Chondrocyte (in vitro differentiated cells): ENCODE measurements around the gene GDPD1. TPM values are rescaled to one million over a fixed set of nuclear protein-coding genes. Genes with fewer than 3 reads are reported as not detected.
A peak's percentile ranks its signal among the peaks of the same experiment; 100 is the strongest.
"Not testable (repeated sequence)": the region's sequence is repeated elsewhere in the genome, so short reads cannot be mapped to it uniquely, and the experiment has no call there.

ENCODE experiments used
- DNase-seq: peaks from one replicate; pipeline ENCODE4 v3.0.0; 2021; ENCODE audit warnings: mixed read lengths, low spot score
- H3K27ac Mint-ChIP-seq: one replicate; pipeline ENCODE4 v1.8.0; 2021; ENCODE audit warnings: mild to moderate bottlenecking, moderate library complexity, mixed read lengths; ENCODE audit not compliant: unreplicated experiment
- H3K27me3 Mint-ChIP-seq: 2 replicates; pipeline ENCODE4 v1.8.0; 2021; ENCODE audit warnings: low read depth, mixed read lengths
- H3K36me3 Mint-ChIP-seq: 2 replicates; pipeline ENCODE4 v1.8.0; 2021; ENCODE audit warnings: low read depth, mixed read lengths
- H3K4me1 Mint-ChIP-seq: 2 replicates; pipeline ENCODE4 v1.8.0; 2021; ENCODE audit warnings: low read depth, mild to moderate bottlenecking, mixed read lengths
- H3K4me3 Mint-ChIP-seq: one replicate; pipeline ENCODE4 v1.8.0; 2021; ENCODE audit warnings: mild to moderate bottlenecking, moderate library complexity, mixed read lengths; ENCODE audit not compliant: unreplicated experiment
- H3K9me3 Mint-ChIP-seq: 2 replicates; pipeline ENCODE4 v1.8.0; 2021; ENCODE audit warnings: low read depth, mixed read lengths
- long read RNA-seq: library from polyadenylated mRNA; stranded (forward); transcript quantifications from one replicate; pipeline ENCODE4 v2.0.0, GENCODE V29; 2021
- total RNA-seq: library from RNA; stranded (reverse); gene quantifications from 3 replicates; pipeline ENCODE4 v1.2.1, GENCODE V29; 2021
- TF ChIP-seq, protein P1 (sequence below): fragments of 200-600 bp; sonication (generic); IDR thresholded peaks from 2 replicates; pipeline ENCODE4 v1.5.0; 2021; ENCODE audit warnings: antibody characterized with exemption, mild to moderate bottlenecking, moderate library complexity

The GDPD1 gene
- 1.5 to 3.6 TPM (median 1.9 TPM) in 3 replicates for total RNA-seq
- long read RNA-seq: 0 reads

DNA sequence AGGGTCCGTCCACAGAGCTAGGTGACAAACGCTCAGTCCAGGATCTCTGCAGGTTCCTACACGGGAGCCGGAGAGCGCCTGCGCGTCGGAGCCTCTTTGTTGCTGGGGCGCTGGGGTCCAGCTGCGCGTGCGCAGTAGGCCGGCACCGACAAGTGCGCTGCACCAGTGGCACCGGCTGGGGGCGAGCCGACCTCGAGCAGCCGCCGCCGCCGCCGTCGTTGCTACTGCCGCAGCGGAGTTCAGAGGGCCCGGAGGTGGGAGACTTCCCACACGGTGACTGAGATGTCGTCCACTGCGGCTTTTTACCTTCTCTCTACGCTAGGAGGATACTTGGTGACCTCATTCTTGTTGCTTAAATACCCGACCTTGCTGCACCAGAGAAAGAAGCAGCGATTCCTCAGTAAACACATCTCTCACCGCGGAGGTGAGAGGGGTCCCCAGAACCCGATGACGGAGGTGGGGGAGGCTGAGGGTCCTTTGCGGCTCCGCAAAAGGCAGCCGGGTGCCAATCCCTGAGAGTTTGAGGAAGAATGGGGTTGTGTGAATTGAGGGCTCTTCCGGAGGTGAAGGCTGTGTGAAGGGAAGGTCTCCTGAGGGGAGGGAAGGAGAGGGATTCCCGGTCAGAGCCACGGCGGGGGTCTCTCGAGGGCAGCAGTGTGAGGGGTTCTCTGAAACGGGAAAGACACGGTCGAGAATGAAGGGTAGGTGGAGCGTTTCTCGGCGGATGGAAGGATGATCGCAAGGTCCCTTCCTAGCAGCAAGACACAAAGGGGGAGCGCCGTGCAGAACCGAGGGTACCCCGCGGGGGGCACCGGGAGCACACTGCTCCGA is at the start of gene GDPD1:
Gene GDPD1, plus strand, starts transcription at position 184 of the 831 bp plus-strand sequence. Its CDS starts 99 bp downstream, at position 283.
- Mint-ChIP-seq H3K27ac (peak within 1 kb of the TSS; percentile 92), H3K36me3 (no peaks in the 10 kb centered on the region)

DNA sequence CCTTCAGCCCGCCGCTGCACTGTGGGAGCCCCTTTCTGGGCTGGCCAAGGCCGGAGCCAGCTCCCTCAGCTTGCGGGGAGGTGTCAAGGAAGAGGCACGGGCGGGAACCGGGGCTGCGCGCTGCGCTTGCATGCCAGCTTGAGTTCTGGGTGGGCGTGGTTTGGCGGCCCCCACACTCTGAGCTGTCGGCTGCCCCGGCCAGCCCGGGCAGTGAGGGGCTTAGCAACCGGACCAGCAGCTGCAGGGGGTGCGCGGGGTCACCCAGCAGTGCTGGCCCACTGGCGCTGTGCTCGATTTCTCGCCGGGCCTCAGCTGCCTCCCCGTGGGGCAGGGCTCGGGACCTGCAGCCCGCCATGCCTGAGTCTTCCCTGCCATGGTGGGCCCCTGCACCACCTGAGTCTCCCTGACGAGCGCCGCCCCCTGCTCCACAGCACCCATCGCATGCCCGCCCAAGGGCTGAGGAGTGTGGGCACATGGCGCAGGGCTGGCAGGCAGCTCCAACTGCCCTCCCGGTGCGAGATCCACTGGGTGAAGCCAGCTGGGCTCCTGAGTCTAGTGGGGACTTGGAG is 47.8 kb upstream of the GDPD1 start:
- Mint-ChIP-seq H3K36me3 (peaks cover 4% of the 10 kb centered on the region), H3K4me1 (no peaks in the 10 kb centered on the region), H3K4me3 (no peak overlapping the region), H3K9me3 (no peaks in the 10 kb centered on the region), H3K27ac (no peak overlapping the region), H3K27me3 (no peaks in the 10 kb centered on the region)
- no peak for DNase-seq
- TF ChIP-seq, protein P1, sequence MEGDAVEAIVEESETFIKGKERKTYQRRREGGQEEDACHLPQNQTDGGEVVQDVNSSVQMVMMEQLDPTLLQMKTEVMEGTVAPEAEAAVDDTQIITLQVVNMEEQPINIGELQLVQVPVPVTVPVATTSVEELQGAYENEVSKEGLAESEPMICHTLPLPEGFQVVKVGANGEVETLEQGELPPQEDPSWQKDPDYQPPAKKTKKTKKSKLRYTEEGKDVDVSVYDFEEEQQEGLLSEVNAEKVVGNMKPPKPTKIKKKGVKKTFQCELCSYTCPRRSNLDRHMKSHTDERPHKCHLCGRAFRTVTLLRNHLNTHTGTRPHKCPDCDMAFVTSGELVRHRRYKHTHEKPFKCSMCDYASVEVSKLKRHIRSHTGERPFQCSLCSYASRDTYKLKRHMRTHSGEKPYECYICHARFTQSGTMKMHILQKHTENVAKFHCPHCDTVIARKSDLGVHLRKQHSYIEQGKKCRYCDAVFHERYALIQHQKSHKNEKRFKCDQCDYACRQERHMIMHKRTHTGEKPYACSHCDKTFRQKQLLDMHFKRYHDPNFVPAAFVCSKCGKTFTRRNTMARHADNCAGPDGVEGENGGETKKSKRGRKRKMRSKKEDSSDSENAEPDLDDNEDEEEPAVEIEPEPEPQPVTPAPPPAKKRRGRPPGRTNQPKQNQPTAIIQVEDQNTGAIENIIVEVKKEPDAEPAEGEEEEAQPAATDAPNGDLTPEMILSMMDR: no peak

More for the DNA sequence above, at the start of gene GDPD1:
- Mint-ChIP-seq H3K4me3 (peak within 1 kb of the TSS; percentile 93), H3K4me1 (peaks cover 12% of the 10 kb centered on the region), H3K9me3 (no peaks in the 10 kb centered on the region), H3K27me3 (no peaks in the 10 kb centered on the region)
- DNase-seq: peak; percentile 98
- TF ChIP-seq, protein P1: peak; percentile 82

DNA sequence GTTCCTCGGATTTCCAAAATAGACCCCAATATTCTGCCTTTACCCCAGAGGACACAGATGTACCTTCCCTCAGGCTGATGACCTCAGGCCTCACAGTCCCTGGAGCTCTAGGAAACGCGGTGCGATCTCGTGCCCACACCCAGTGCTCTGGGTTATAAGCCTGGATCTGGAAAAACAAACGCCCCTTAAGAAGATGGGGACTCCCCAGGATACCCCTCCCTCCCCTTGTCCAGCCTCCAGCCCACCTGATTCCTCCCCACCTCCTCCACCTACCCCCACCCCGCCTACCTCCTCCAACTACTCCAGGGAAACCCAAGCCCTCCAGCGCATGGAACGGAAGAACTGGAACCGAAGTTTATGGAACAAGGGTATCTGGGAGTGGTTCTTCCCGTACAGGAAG is 45.6 kb upstream of the GDPD1 start:
- Mint-ChIP-seq H3K9me3 (no peaks in the 10 kb centered on the region), H3K27ac (no peak overlapping the region), H3K36me3 (peaks cover 4% of the 10 kb centered on the region), H3K4me1 (no peaks in the 10 kb centered on the region), H3K4me3 (no peak overlapping the region), H3K27me3 (no peaks in the 10 kb centered on the region)
- TF ChIP-seq, protein P1: no peak
- DNase-seq: no peak

DNA sequence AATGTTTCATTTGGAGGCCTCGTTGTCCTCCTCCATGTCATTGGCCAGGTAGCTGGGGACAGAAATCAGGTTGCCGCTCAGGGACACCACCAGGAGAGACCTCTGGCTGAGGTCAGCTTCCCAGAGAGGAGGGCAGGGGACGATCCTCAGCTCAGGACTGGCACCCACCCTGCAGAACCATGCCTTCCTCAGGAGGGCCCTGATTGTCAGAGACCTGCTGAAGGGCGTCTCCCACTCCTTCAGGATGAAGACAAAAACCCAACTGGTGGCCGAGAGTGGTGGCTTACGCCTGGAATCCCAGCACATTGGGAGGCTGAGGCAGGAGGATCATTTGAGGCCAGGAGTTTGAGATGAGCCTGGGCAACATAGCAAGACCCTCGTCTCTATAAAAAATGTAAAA is 45.2 kb upstream of the GDPD1 start:
- TF ChIP-seq, protein P1: no peak
- H3K4me3 Mint-ChIP-seq: no peak overlapping the region
- DNase-seq: no peak
- H3K4me1 Mint-ChIP-seq: no peaks in the 10 kb centered on the region
- H3K27me3 Mint-ChIP-seq: no peaks in the 10 kb centered on the region
- H3K9me3 Mint-ChIP-seq: no peaks in the 10 kb centered on the region
- H3K27ac Mint-ChIP-seq: no peak overlapping the region
- H3K36me3 Mint-ChIP-seq: peaks cover 6% of the 10 kb centered on the region

DNA sequence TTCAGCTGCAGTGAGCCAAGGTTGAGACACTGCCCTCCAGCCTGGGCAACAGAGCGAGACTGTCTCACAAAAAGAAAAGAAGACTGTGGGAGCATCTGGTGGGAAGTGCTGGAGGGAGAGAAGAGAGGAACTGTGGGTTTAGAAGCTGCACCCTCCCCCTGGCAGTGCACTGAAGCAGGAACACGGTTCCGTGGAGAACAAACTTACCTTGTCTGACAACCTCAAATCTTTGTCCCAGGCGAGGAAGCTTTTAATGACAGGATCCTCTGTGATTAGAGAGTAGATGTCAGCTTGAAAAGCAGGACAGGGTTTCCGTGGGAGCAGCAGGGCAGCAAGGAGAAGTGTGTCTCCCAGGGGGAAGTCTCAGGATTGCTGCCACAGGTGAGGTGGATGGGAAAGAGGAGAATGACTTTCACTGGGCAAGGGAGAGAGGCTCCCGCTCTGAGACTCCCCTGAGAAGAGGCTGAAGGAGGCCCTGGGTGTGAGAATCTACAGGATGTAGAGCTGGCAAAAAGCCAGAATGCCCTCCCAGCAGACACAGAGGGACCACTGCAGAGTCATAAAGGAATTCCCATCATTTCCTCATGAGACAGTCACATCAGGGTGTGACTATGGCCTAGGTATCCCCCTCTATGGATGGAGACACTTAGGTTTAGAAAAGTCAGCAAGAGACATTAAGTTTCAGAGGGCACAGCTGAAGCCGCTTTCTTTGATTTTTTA is 41.9 kb upstream of the GDPD1 start:
- no peak for DNase-seq
- peaks cover 6% of the 10 kb centered on the region for H3K36me3 Mint-ChIP-seq
- TF ChIP-seq, protein P1: no peak
- H3K9me3 Mint-ChIP-seq: no peaks in the 10 kb centered on the region
- no peaks in the 10 kb centered on the region for H3K27me3 Mint-ChIP-seq
- no peaks in the 10 kb centered on the region for H3K4me1 Mint-ChIP-seq
- no peak overlapping the region for H3K27ac Mint-ChIP-seq
- H3K4me3 Mint-ChIP-seq: no peak overlapping the region

DNA sequence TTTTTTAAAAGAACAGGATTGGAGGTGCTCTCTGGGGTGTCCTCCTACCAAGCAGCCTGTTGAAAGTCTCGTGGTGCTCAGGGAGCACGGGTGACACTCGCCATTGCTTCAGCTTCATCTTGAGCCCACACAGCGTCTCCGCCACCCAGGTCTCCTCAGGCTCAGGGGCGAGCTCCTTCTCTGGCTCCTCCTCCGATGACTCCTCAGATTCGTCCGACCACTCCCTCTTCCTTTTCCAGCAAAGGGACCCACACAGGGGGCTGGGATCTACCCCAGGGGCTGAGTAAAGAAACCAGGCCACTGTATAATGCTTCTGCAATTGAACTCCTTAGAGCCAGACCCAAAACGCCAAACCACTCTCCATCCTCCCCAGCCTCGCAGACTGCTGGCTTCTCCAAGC is 40.7 kb upstream of the GDPD1 start:
- not testable (repeated sequence) for H3K36me3 Mint-ChIP-seq, H3K4me3 Mint-ChIP-seq, H3K27ac Mint-ChIP-seq, H3K4me1 Mint-ChIP-seq, H3K9me3 Mint-ChIP-seq, H3K27me3 Mint-ChIP-seq, DNase-seq
